HCEC 1CT (cell line): ENCODE measurements around the gene C5orf47.

Experiments
- DNase-seq: peaks from one replicate; pipeline ENCODE4 v3.0.0-alpha.2; 2017

C5orf47 gene

DNA sequence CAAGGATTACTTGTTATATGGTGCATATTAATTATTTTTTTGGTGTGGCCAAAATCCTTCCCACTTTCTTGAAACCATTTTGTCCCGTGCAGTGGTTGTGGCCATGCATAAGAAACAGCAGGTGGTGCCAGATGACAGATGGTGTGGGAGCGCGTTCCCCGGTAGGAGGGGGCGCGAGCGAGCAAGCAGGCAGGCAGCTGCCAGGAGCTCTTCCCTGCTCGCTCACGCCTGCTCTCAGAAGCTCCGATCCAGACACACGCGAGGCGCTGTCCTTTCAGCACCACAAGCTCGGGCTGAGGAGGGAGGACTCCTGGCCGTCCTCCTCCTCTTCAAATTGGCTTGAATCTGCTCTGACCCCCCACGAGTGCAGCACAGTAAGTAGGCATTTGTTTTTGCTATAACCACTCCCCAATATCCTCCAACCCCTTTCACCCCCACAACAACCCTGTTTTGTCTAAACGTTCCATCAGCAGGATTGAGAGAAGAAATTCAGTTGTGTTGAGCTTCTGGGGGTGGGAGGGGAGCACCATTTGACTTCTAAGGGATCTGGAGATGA is 56.6 kb downstream of the C5orf47 start, which contains the start of gene NSG2:
NSG2 (plus strand) TSS at position 237 of the 556 bp plus-strand sequence. CDS start 1,050 bp downstream, outside the sequence.
- DNase-seq = peak; percentile 16

DNA sequence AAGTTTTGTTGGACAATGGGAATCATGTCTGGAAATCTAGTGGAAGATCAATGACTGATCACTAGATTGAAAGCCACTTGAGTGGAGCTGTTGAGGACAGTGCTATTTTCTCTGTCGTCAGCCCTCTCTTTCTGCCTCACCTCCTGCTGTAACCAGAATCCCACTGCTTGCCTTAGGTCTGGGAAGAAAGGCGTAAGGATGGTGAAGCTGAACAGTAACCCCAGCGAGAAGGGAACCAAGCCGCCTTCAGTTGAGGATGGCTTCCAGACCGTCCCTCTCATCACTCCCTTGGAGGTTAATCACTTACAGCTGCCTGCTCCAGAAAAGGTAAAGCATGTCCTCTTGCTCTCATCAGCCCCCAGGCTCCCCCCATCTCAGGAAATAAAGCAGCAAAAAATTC is 57.6 kb downstream of the C5orf47 start:
- DNase-seq = no peak

DNA sequence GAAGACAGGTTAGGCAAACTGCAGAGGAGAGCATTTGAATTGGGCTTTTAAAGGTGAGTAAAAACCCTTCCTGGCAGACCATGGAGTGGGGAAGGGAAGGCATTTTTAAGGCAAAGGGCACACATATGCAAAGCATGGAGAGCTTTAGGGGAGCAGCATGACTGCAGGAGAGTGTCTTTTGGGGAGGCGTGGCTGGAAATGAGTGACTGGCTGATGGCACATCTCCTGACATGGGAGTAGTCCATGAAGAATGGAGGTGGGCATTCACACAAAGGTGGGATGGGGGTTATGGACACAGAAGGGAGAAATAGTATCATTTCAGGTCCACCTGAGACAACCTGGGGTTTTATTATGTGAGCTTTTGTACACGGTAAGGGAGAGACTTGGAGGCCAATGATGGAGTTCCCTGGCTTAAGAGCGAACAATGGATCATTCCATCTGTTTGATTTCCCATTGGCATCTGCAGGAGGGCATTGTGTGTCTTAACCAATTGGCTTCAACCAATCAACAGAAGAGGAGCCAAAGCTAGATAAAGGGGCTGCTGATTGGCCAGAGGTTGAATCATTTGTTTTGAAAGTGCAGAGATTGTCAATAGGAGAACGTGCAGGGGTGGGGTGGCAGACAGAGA is 58.6 kb downstream of the C5orf47 start:
- no peak for DNase-seq

- no peak for DNase-seq
Measured at GRCh38 chr5:174052636-174053035, 63.7 kb downstream of the C5orf47 start.

- DNase-seq = no peak
Measured at GRCh38 chr5:174053905-174054304, 64.9 kb downstream of the C5orf47 start.
